Fibroblast of lung (primary cell): Measurements from ENCODE around the gene TSPOAP1. TPM values are rescaled to one million over a fixed set of nuclear protein-coding genes. Genes with fewer than 3 reads are reported as not detected.
A peak's percentile ranks its signal among the peaks of the same experiment; 100 is the strongest.

Experiments
- DNase-seq, 2 donors: peaks; one replicate each; pipeline versions ENCODE4 v3.0.0 to v3.0.0-alpha.2; 2010; ENCODE audit warnings: low read depth in 2 of 2
- H2AFZ ChIP-seq: 2 replicates; pipeline ENCODE4 v1.5.1; 2012; ENCODE audit warnings: low read length, control low read depth, inconsistent platforms
- H3K27ac ChIP-seq: 2 replicates; pipeline ENCODE4 v1.5.1; 2011; ENCODE audit warnings: low read length, control low read depth; ENCODE audit not compliant: insufficient read depth
- H3K27me3 ChIP-seq: 2 replicates; pipeline ENCODE4 v1.5.1; 2011; ENCODE audit warnings: mild to moderate bottlenecking, low read length; ENCODE audit not compliant: control insufficient read depth, insufficient read depth
- H3K36me3 ChIP-seq: 2 replicates; pipeline ENCODE4 v1.5.1; 2011; ENCODE audit warnings: low read length; ENCODE audit not compliant: control insufficient read depth, insufficient read depth
- H3K4me1 ChIP-seq: 2 replicates; pipeline ENCODE4 v1.5.1; 2011; ENCODE audit warnings: low read length; ENCODE audit not compliant: control insufficient read depth, insufficient read depth; ENCODE audit errors: extremely low read depth
- H3K4me2 ChIP-seq: 2 replicates; pipeline ENCODE4 v1.5.1; 2011; ENCODE audit warnings: low read length, control low read depth; ENCODE audit not compliant: insufficient read depth; ENCODE audit errors: extremely low read depth
- H3K4me3 ChIP-seq, 4 experiments: fragments of 200-600 bp in 1 of 4; sonication (generic) in 1 of 4; replicated peaks in 1 of 4; 2 replicates each; pipeline ENCODE4 v1.5.1; 2011 to 2016; ENCODE audit warnings: low read length in 4 of 4, low read depth in 3 of 4, mild to moderate bottlenecking in 3 of 4, control low read depth in 2 of 4, inconsistent platforms in 1 of 4, mixed read lengths in 1 of 4; ENCODE audit not compliant: insufficient read depth in 1 of 4; ENCODE audit errors: control extremely low read depth in 1 of 4
- H3K79me2 ChIP-seq: 2 replicates; pipeline ENCODE4 v1.5.1; 2012; ENCODE audit warnings: mild to moderate bottlenecking, low read length, inconsistent platforms; ENCODE audit not compliant: control insufficient read depth, insufficient read depth
- H3K9ac ChIP-seq: 2 replicates; pipeline ENCODE4 v1.5.1; 2011; ENCODE audit warnings: mild to moderate bottlenecking, low read length, control low read depth; ENCODE audit not compliant: insufficient read depth
- H3K9me3 ChIP-seq: 2 replicates; pipeline ENCODE4 v1.5.1; 2012; ENCODE audit warnings: low read depth, low read length; ENCODE audit not compliant: control insufficient read depth, insufficient read depth
- H4K20me1 ChIP-seq: 2 replicates; pipeline ENCODE4 v1.5.1; 2011; ENCODE audit warnings: low read length; ENCODE audit not compliant: control insufficient read depth, insufficient read depth; ENCODE audit errors: extremely low read depth
- CTCF ChIP-seq, 2 donors: IDR thresholded peaks in 1 of 2; conservative IDR thresholded peaks in 1 of 2; 1 replicate in 1 of 2; 2 replicates in 1 of 2; pipeline ENCODE4 v1.5.1; 2011 to 2012; ENCODE audit warnings: low read length in 2 of 2, control low read depth in 1 of 2, inconsistent platforms in 1 of 2, low read depth in 1 of 2, mild to moderate bottlenecking in 1 of 2
- EZH2 ChIP-seq: IDR thresholded peaks from 2 replicates; pipeline ENCODE4 v1.5.1; 2012; ENCODE audit warnings: low read length, control low read depth, mild to moderate bottlenecking; ENCODE audit errors: missing control alignments
- polyA plus RNA-seq, 2 donors: library from polyadenylated mRNA; depleted of rRNA in 1 of 2; stranded (reverse) in 1 of 2; unstranded in 1 of 2; fragments of >200 nt; gene quantifications; 2 replicates each; pipeline ENCODE4 v1.2.1, GENCODE V29; 2011 to 2012; ENCODE audit warnings: missing spikeins in 1 of 2
- total RNA-seq: library from RNA; depleted of rRNA; stranded (reverse); fragments of >200 nt; gene quantifications from 2 replicates; pipeline ENCODE4 v1.2.1, GENCODE V29; 2014

Gene TSPOAP1
- total and polyA plus RNA-seq, 2 donors (not counting 1 experiment from before 2014, with no cell fraction given) = 0.23 to 4.0 TPM

- Histone ChIP-seq H2AFZ (no peak overlapping the region), H3K4me3 (no peak overlapping the region), H4K20me1 (no peaks in the 10 kb centered on the region), H3K36me3 (no peaks in the 10 kb centered on the region), H3K79me2 (no peaks in the 10 kb centered on the region), H3K27ac (no peak overlapping the region), H3K9ac (no peak overlapping the region), H3K4me1 (no peaks in the 10 kb centered on the region), H3K27me3 (no peaks in the 10 kb centered on the region), H3K4me2 (no peak overlapping the region), H3K9me3 (no peaks in the 10 kb centered on the region)
- no peak for DNase-seq
- no peak for TF ChIP-seq EZH2
- peak in 1 of 2 donors; percentile 4 for TF ChIP-seq CTCF (conservative IDR thresholded peaks at IDR 0.05 in 1 of 2, IDR thresholded peaks at IDR 0.05 in 1 of 2; ENCODE audit: low read depth in 1 of 2, low read length in 2 of 2)
Observed at GRCh38 chr17:58312829-58313228, 15.8 kb downstream of the TSPOAP1 start.

GRCh38 chr17:58312021-58312630, 16.5 kb downstream of the TSPOAP1 start:
- Histone ChIP-seq H3K4me3 (no peak overlapping the region), H3K36me3 (no peaks in the 10 kb centered on the region), H2AFZ (no peak overlapping the region), H3K27me3 (no peaks in the 10 kb centered on the region), H3K27ac (no peak overlapping the region), H3K79me2 (no peaks in the 10 kb centered on the region), H3K4me1 (no peaks in the 10 kb centered on the region), H3K9me3 (no peaks in the 10 kb centered on the region), H4K20me1 (no peaks in the 10 kb centered on the region), H3K9ac (no peak overlapping the region), H3K4me2 (no peak overlapping the region)
- no peak for DNase-seq
- TF ChIP-seq CTCF (conservative IDR thresholded peaks at IDR 0.05 in 1 of 2, IDR thresholded peaks at IDR 0.05 in 1 of 2; ENCODE audit: low read depth in 1 of 2, low read length in 2 of 2) = no peak
- TF ChIP-seq EZH2 = no peak

DNA sequence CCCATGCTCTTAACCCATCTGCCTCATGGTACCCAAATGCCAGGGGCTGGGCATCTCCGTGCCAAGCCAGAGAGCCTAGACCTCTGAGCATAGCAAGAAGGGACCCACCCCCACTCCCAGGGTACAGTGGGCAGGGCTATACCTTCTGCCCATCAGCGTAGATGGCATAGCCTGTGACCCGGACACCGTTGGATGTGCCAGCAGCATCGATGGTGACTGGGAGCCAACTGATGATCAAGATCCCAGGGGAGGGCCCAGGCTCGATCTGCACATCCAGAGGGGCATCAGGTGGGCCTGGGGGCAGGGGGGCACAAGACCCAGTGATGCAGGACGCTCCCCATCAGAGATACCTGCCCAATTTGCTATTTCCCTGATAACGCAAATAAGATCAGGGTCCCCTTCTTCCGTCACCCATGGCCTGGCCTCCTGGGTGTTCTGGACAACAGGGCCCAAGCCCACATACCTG, 17.1 kb downstream of the TSPOAP1 start:
- no peak overlapping the region for H3K4me3 ChIP-seq
- no peaks in the 10 kb centered on the region for H4K20me1 ChIP-seq
- no peaks in the 10 kb centered on the region for H3K79me2 ChIP-seq
- TF ChIP-seq CTCF (conservative IDR thresholded peaks at IDR 0.05 in 1 of 2, IDR thresholded peaks at IDR 0.05 in 1 of 2; ENCODE audit: low read depth in 1 of 2, low read length in 2 of 2) (no peak), EZH2 (no peak)
- no peak overlapping the region for H2AFZ ChIP-seq
- H3K9me3 ChIP-seq = no peaks in the 10 kb centered on the region
- H3K4me2 ChIP-seq = no peak overlapping the region
- H3K27me3 ChIP-seq = no peaks in the 10 kb centered on the region
- no peaks in the 10 kb centered on the region for H3K36me3 ChIP-seq
- H3K9ac ChIP-seq = no peak overlapping the region
- DNase-seq = no peak
- no peaks in the 10 kb centered on the region for H3K4me1 ChIP-seq
- no peak overlapping the region for H3K27ac ChIP-seq
